Endodermal cell (in vitro differentiated cells): Measurements from ENCODE around the gene UBE2V1. TPM values are rescaled to one million over a fixed set of nuclear protein-coding genes. Genes with fewer than 3 reads are reported as not detected.

Experiments used
- DNase-seq: peaks from one replicate; pipeline ENCODE4 v3.0.0-alpha.2; 2017
- H3K27ac ChIP-seq: 2 replicates; pipeline ENCODE4 v1.5.1; 2013; ENCODE audit warnings: mild to moderate bottlenecking, low read depth, low read length, moderate library complexity
- H3K27me3 ChIP-seq: 2 replicates; pipeline ENCODE4 v1.6.1; 2013; ENCODE audit warnings: mild to moderate bottlenecking, low read length, moderate library complexity; ENCODE audit not compliant: insufficient read depth, control insufficient read depth, poor library complexity, severe bottlenecking
- H3K36me3 ChIP-seq: 2 replicates; pipeline ENCODE4 v1.7.0; 2013; ENCODE audit warnings: mild to moderate bottlenecking, low read length, moderate library complexity; ENCODE audit not compliant: control insufficient read depth, insufficient read depth
- H3K4me1 ChIP-seq: one replicate; pipeline ENCODE4 v1.7.0; 2013; ENCODE audit warnings: low read length; ENCODE audit not compliant: control insufficient read depth, insufficient read depth
- H3K4me3 ChIP-seq: 2 replicates; pipeline ENCODE4 v1.5.1; 2013; ENCODE audit warnings: mild to moderate bottlenecking, low read length, moderate library complexity
- H3K9ac ChIP-seq: 2 replicates; pipeline ENCODE4 v1.6.1; 2013; ENCODE audit warnings: mild to moderate bottlenecking, low read length, moderate library complexity; ENCODE audit not compliant: poor library complexity, severe bottlenecking; ENCODE audit errors: extremely low read depth
- H3K9me3 ChIP-seq: 2 replicates; pipeline ENCODE4 v1.6.1; 2013; ENCODE audit warnings: mild to moderate bottlenecking, low read length, moderate library complexity; ENCODE audit not compliant: control insufficient read depth
- H3K27ac Mint-ChIP-seq: 2 replicates; pipeline ENCODE4 v1.8.0; 2020; ENCODE audit warnings: mixed read lengths
- H3K27me3 Mint-ChIP-seq: 2 replicates; pipeline ENCODE4 v1.8.0; 2021; ENCODE audit warnings: mild to moderate bottlenecking, mixed read lengths; ENCODE audit not compliant: insufficient read depth
- H3K36me3 Mint-ChIP-seq: 2 replicates; pipeline ENCODE4 v1.8.0; 2020; ENCODE audit warnings: low read depth, mixed read lengths
- H3K4me1 Mint-ChIP-seq: 2 replicates; pipeline ENCODE4 v1.8.0; 2020; ENCODE audit warnings: mixed read lengths
- H3K4me3 Mint-ChIP-seq: 2 replicates; pipeline ENCODE4 v1.8.0; 2020; ENCODE audit warnings: mild to moderate bottlenecking, moderate library complexity, mixed read lengths
- H3K9me3 Mint-ChIP-seq: 2 replicates; pipeline ENCODE4 v1.8.0; 2020; ENCODE audit warnings: mild to moderate bottlenecking, mixed read lengths
- CTCF ChIP-seq: fragments of 200-600 bp; sonication (generic); conservative IDR thresholded peaks from 2 replicates; pipeline ENCODE4 v1.5.0; 2021; ENCODE audit warnings: antibody characterized with exemption, mild to moderate bottlenecking
- WGBS, 2 experiments: methylation state at CpG; one replicate each; pipeline versions ENCODE4 v1.1.5 to v1.1.7; 2013; ENCODE audit warnings: missing lambda C conversion rate in 2 of 2, mixed read lengths in 1 of 2; ENCODE audit not compliant: insufficient coverage in 1 of 2, insufficient read length in 1 of 2; 5-methylcytosine and 5-hydroxymethylcytosine counted together
- total RNA-seq, 2 donors: library from RNA; stranded (reverse); fragmentation: NEBNext Ultra II Directional in 1 of 2; extraction: Animal tissue kit (Norgen Biotek cat#: 25700) in 1 of 2; gene quantifications; 2 replicates in 1 of 2; 3 replicates in 1 of 2; pipeline ENCODE4 v1.2.1, GENCODE V29; 2021

Gene UBE2V1
- total RNA-seq, 2 donors from 2014 or later: 165 to 168 TPM

- 92 to 94% methylated on average over 4 to 5 of the region's 5 CpGs for WGBS, 2 experiments
- H3K27me3 Mint-ChIP-seq: no peaks in the 10 kb centered on the region
- H3K27ac Mint-ChIP-seq: no peak overlapping the region
- H3K9ac ChIP-seq: no peak overlapping the region
- peaks cover 1% of the 10 kb centered on the region for H3K4me1 Mint-ChIP-seq
- peaks cover 1% of the 10 kb centered on the region for H3K4me1 ChIP-seq
- TF ChIP-seq CTCF: no peak
- no peak overlapping the region for H3K27ac ChIP-seq
- H3K9me3 Mint-ChIP-seq: peaks cover 3% of the 10 kb centered on the region
- H3K9me3 ChIP-seq: no peaks in the 10 kb centered on the region
- H3K36me3 Mint-ChIP-seq: no peaks in the 10 kb centered on the region
- no peaks in the 10 kb centered on the region for H3K27me3 ChIP-seq
- H3K4me3 ChIP-seq: no peak overlapping the region
- no peaks in the 10 kb centered on the region for H3K36me3 ChIP-seq
- DNase-seq: no peak
- no peak overlapping the region for H3K4me3 Mint-ChIP-seq
Measured at GRCh38 chr20:50050214-50050613, 62.7 kb downstream of the UBE2V1 start.

- no peaks in the 10 kb centered on the region for H3K9me3 ChIP-seq
- no peaks in the 10 kb centered on the region for H3K4me1 ChIP-seq
- H3K9ac ChIP-seq: no peak overlapping the region
- H3K27me3 ChIP-seq: no peaks in the 10 kb centered on the region
- H3K36me3 ChIP-seq: no peaks in the 10 kb centered on the region
- Mint-ChIP-seq H3K4me1 (no peaks in the 10 kb centered on the region), H3K27me3 (no peaks in the 10 kb centered on the region), H3K36me3 (no peaks in the 10 kb centered on the region), H3K9me3 (peaks cover 3% of the 10 kb centered on the region), H3K4me3 (no peak overlapping the region), H3K27ac (no peak overlapping the region)
- no peak overlapping the region for H3K4me3 ChIP-seq
- no peak for TF ChIP-seq CTCF
- DNase-seq: peak; percentile 37
- 91 to 96% methylated on average over 7 to 10 of the region's 10 CpGs for WGBS, 2 experiments
- no peak overlapping the region for H3K27ac ChIP-seq
Measured at GRCh38 chr20:50049442-50050026, 63.4 kb downstream of the UBE2V1 start.

- Histone ChIP-seq H3K9ac (no peak overlapping the region), H3K27ac (no peak overlapping the region), H3K36me3 (no peaks in the 10 kb centered on the region), H3K27me3 (no peaks in the 10 kb centered on the region), H3K4me1 (no peaks in the 10 kb centered on the region), H3K9me3 (no peaks in the 10 kb centered on the region), H3K4me3 (no peak overlapping the region)
- Mint-ChIP-seq H3K4me1 (no peaks in the 10 kb centered on the region), H3K27me3 (no peaks in the 10 kb centered on the region), H3K27ac (no peak overlapping the region), H3K9me3 (peaks cover 3% of the 10 kb centered on the region), H3K36me3 (no peaks in the 10 kb centered on the region), H3K4me3 (no peak overlapping the region)
- DNase-seq: no peak
- WGBS, 2 experiments: 93% methylated on average over 14 to 16 of the region's 16 CpGs
- no peak for TF ChIP-seq CTCF
Measured at GRCh38 chr20:50048420-50049166, 64.4 kb downstream of the UBE2V1 start.
